GM23338 (cell line): ENCODE results near the gene SULF2. TPM values are rescaled to one million over a fixed set of nuclear protein-coding genes. Genes with fewer than 3 reads are reported as not detected.

Source experiments
- ATAC-seq: fragments of 200-7000 bp; cut with Tn5 transposase; 3 replicates; pipeline ENCODE4 v1.9.1; 2020
- DNase-seq: peaks from one replicate; pipeline ENCODE4 v3.0.0-alpha.2; 2015; ENCODE audit warnings: low spot score
- H2AFZ ChIP-seq: fragments of 200-600 bp; sonication (generic); 2 replicates; pipeline ENCODE4 v1.8.0; 2016; ENCODE audit warnings: antibody characterized with exemption, mild to moderate bottlenecking, moderate library complexity
- H3F3A ChIP-seq: fragments of 200-600 bp; sonication (generic); replicated peaks from 2 replicates; pipeline ENCODE4 v1.8.0; 2017; ENCODE audit warnings: antibody characterized with exemption, mixed run types, low read depth
- H3K27ac ChIP-seq: fragments of 200-600 bp; sonication (generic); 2 replicates; pipeline ENCODE4 v1.6.1; 2016; ENCODE audit warnings: low read depth
- H3K27me3 ChIP-seq: fragments of 200-600 bp; sonication (generic); 2 replicates; pipeline ENCODE4 v1.8.0; 2016; ENCODE audit warnings: mild to moderate bottlenecking, mixed run types, moderate library complexity; ENCODE audit not compliant: insufficient read depth
- H3K36me3 ChIP-seq: fragments of 200-600 bp; sonication (generic); 2 replicates; pipeline ENCODE4 v1.8.0; 2016; ENCODE audit warnings: mild to moderate bottlenecking; ENCODE audit not compliant: insufficient read depth
- H3K4me1 ChIP-seq: fragments of 200-600 bp; sonication (generic); 2 replicates; pipeline ENCODE4 v1.8.0; 2016; ENCODE audit warnings: mild to moderate bottlenecking, moderate library complexity; ENCODE audit not compliant: insufficient read depth
- H3K4me2 ChIP-seq: fragments of 200-600 bp; sonication (generic); 2 replicates; pipeline ENCODE4 v1.7.1; 2017; ENCODE audit warnings: mixed run types
- H3K4me3 ChIP-seq: fragments of 200-600 bp; sonication (generic); 2 replicates; pipeline ENCODE4 v1.6.1; 2016; ENCODE audit warnings: mixed run types
- H3K79me2 ChIP-seq: fragments of 200-600 bp; sonication (generic); replicated peaks from 2 replicates; pipeline ENCODE4 v1.8.0; 2017; ENCODE audit warnings: mild to moderate bottlenecking; ENCODE audit not compliant: insufficient read depth
- H3K9me2 ChIP-seq: fragments of 200-600 bp; sonication (generic); 2 replicates; pipeline ENCODE4 v1.8.0; 2017; ENCODE audit not compliant: insufficient read depth
- H4K20me1 ChIP-seq: fragments of 200-600 bp; sonication (generic); replicated peaks from 2 replicates; pipeline ENCODE4 v1.8.0; 2017; ENCODE audit warnings: mild to moderate bottlenecking; ENCODE audit not compliant: insufficient read depth
- H3K27ac Mint-ChIP-seq: 2 replicates; pipeline ENCODE4 v1.8.0; 2020; ENCODE audit warnings: inconsistent platforms, mild to moderate bottlenecking, moderate library complexity, mixed read lengths
- H3K27me3 Mint-ChIP-seq: 3 replicates; pipeline ENCODE4 v1.8.0; 2022; ENCODE audit warnings: low read depth, mild to moderate bottlenecking, moderate library complexity, mixed read lengths, inconsistent platforms; ENCODE audit not compliant: insufficient read depth, poor library complexity
- H3K36me3 Mint-ChIP-seq: 3 replicates; pipeline ENCODE4 v1.8.0; 2021; ENCODE audit warnings: low read depth, mild to moderate bottlenecking, inconsistent platforms, moderate library complexity, mixed read lengths
- H3K4me1 Mint-ChIP-seq: 3 replicates; pipeline ENCODE4 v1.8.0; 2020; ENCODE audit warnings: mild to moderate bottlenecking, inconsistent platforms, mixed read lengths
- H3K4me3 Mint-ChIP-seq: 3 replicates; pipeline ENCODE4 v1.8.0; 2021; ENCODE audit warnings: moderate library complexity, mild to moderate bottlenecking, inconsistent platforms, mixed read lengths
- H3K9me3 Mint-ChIP-seq: 3 replicates; pipeline ENCODE4 v1.8.0; 2020; ENCODE audit warnings: moderate library complexity, mild to moderate bottlenecking, inconsistent platforms, mixed read lengths
- CTCF ChIP-seq, 2 experiments: fragments of 200-600 bp in 1 of 2; sonication (generic) in 1 of 2; conservative IDR thresholded peaks; 2 replicates each; pipeline versions ENCODE4 v1.5.1 to v1.6.1; 2016 to 2017; ENCODE audit warnings: antibody characterized with exemption in 2 of 2, low read depth in 2 of 2, mild to moderate bottlenecking in 2 of 2, moderate library complexity in 1 of 2
- NANOG ChIP-seq: IDR thresholded peaks from 2 replicates; pipeline ENCODE4 v1.6.1; 2016; ENCODE audit warnings: antibody characterized with exemption, borderline replicate concordance
- POLR2AphosphoS5 ChIP-seq: IDR thresholded peaks from 2 replicates; pipeline ENCODE4 v1.6.1; 2016; ENCODE audit warnings: antibody characterized with exemption, low read depth
- STAT1 ChIP-seq: IDR thresholded peaks from one replicate; pipeline ENCODE4 v1.6.1; 2016; ENCODE audit warnings: antibody characterized with exemption; ENCODE audit not compliant: unreplicated experiment
- ZNF462 ChIP-seq: fragments of 250-450 bp; sonication (Bioruptor Pico); IDR thresholded peaks from 2 replicates; pipeline ENCODE4 v1.5.0; 2020; ENCODE audit warnings: mild to moderate bottlenecking, moderate library complexity
- polyA plus RNA-seq: library from polyadenylated mRNA; unstranded; fragments of >200 nt; fragmentation: Nextera tagmentation; extraction: Ambion mirVana; gene quantifications from 2 replicates; pipeline ENCODE4 v1.2.1, GENCODE V29; 2016
- total RNA-seq: library from RNA; depleted of rRNA; stranded (reverse); fragments of >200 nt; shearing (Covaris generic); gene quantifications from 2 replicates; pipeline ENCODE4 v1.2.3, GENCODE V29; 2014

SULF2 gene
- total and polyA plus RNA-seq, 2 experiments from 2014 or later: 9.5 to 20.7 TPM

GRCh38 chr20:47696856-47697255, 88.4 kb downstream of the SULF2 start:
- no peak overlapping the region for H3K27ac Mint-ChIP-seq
- no peak overlapping the region for H3K4me2 ChIP-seq
- no peak overlapping the region for H2AFZ ChIP-seq
- H3K9me2 ChIP-seq: no peaks in the 10 kb centered on the region
- H3K27ac ChIP-seq: no peak overlapping the region
- no peaks in the 10 kb centered on the region; the same call in 2 of the 3 replicates for H3K4me1 Mint-ChIP-seq
- no peaks in the 10 kb centered on the region for H3K4me1 ChIP-seq
- H3K27me3 Mint-ChIP-seq: no peaks in the 10 kb centered on the region
- no peaks in the 10 kb centered on the region for H3F3A ChIP-seq
- H3K79me2 ChIP-seq: no peaks in the 10 kb centered on the region
- H3K4me3 Mint-ChIP-seq: no peak overlapping the region
- no peaks in the 10 kb centered on the region; the same call in 2 of the 3 replicates for H3K36me3 Mint-ChIP-seq
- no peaks in the 10 kb centered on the region for H4K20me1 ChIP-seq
- DNase-seq (no peak), ATAC-seq (no peak)
- peaks cover 13% of the 10 kb centered on the region; the same call in 2 of the 3 replicates for H3K9me3 Mint-ChIP-seq
- H3K4me3 ChIP-seq: no peak overlapping the region
- no peaks in the 10 kb centered on the region for H3K27me3 ChIP-seq
- peaks cover 11% of the 10 kb centered on the region; the same call in 1 of the 2 replicates for H3K36me3 ChIP-seq
- TF ChIP-seq CTCF (conservative IDR thresholded peaks at IDR 0.05; ENCODE audit: low read depth in 2 of 2) (no peak), STAT1 (no peak), NANOG (no peak), POLR2AphosphoS5 (no peak), ZNF462 (CRISPR knock-in tag) (no peak)
